GM21619 (cell line): ENCODE data around the gene RNF224.
A peak's percentile ranks its signal among the peaks of the same experiment; 100 is the strongest.
"Not testable (repeated sequence)": the region's sequence is repeated elsewhere in the genome, so short reads cannot be mapped to it uniquely, and the experiment has no call there.

Experiments
- ATAC-seq: cut with Tn5 transposase; IDR thresholded peaks from one replicate; pipeline ENCODE4 v1.9.1; 2021; ENCODE audit not compliant: unreplicated experiment

The RNF224 gene

DNA sequence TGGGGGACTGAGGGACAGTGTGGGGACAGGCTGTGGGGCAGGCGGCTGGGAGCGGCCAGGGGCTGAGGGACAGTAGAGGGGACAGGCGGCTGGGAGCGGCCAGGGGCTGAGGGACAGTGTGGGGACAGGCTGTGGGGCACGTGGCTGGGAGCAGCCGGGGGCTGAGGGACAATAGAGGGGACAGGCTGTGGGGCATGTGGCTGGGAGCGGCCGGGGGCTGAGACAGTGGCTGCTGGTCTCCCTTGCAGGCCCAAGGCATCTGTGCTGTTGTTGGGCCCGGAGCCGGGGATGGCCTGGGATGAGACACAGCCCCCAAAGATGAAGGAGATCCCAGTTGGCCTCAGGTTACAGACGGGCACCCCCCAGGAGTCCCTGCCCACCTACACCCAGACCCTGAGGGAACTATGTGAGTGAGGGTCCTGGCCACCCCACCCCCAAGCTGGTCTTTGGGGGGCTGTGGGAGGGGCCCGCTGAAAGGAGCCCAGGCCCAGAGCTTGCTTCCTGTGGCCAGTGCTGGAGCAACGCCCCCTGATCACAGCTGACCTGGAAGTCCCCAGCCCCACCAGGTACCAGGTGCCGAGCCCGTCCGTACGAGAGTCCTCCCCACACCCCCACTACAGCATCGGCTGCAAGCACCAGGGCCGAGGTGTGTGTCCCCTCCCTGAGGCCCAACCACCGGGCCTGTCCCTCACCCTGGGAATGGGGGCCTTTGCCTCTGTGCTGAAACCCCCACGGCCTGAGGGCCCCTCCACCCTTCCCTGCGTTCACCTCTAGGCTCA lies 24.4 kb downstream of the RNF224 start:
- ATAC-seq = no peak

DNA sequence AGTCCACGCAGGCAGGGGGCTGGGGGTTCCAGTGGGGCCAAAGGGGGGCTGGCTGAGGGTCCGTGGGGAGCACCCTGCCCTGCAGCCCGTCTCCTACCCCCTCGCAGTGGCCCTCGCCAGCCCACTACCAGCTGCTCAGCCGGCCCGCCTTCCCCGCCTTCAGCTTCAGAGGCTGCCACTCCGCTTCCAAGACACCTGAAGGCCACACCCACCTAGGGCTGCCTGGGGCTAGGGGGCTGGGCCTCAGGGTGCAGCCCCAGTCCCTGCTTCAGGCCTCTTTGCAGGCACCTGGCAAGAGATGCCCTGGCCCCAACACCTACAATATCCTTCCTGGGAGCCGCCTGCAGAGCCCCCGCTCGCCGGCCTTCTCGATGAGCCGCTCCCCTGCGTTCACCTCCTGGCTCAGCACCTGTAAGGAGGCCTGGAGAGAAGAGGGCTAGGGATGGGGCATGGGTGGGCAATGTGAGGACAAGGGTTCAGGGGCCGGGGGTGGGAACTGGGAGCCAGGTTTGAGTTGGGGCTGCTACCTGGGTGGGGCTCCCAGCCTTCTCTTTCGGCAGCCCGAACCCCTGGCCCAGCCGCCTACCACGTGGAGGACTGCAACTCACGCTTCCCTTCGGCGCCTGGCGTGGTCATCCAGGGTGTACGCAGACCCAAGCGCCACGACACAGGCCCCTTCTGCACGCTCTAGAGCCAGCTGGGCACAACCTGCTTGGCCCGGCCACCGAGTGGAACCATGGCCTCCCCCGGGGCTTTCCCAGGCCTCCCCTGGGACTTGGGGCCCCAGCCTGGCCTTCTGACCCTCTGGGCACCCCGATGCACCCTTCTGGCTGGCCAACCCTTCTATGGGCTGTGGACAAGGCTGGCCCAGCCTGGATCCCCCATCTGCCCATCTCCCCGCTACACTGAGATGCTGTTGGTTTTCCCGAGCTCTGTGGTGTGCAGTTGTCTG lies 25.5 kb downstream of the RNF224 start:
- no peak for ATAC-seq

DNA sequence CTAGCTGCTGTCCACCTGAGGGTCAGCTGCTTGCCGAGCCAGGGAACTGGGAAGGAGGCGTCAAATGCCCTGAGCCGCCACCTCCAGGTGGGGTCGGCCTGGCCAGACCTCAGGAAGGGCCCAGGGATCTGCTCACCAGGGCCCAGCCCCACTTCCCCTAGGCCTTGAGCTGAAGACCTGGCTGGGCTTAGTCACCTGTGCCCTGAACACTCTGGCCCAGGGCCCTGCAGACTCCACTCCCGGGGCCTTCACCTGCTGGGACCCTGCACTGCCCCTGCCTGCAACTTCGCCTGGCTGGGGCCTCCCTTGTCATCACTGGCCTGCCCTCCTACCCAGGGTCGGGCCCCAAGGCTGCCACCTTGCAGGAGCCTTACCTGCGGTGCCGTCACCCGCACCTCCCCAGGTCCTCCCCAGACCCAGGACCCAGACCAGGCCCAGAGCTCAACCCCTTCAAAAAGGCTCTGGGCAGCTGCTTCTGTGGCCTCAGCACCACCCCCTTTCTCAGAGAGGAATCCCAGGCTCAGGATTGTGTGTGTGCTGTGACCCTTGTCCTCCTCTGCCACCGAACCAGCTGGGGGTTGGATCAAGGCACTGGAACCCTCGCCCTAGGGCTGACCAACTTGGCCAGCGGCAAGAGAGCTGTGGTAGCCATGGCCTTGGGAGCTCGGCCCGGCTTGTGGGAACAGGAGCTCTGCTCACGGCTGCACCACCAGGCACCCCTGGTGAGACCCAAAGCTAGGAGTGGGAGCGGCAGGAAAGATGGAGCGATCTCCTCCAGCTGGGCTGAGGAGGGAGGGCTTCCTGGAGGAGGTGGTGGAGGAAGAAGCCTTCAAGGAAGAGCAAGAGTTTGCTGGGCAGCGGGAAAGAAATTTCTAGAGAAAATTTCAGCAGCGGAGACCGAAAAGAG lies 26.7 kb downstream of the RNF224 start:
- ATAC-seq = no peak

DNA sequence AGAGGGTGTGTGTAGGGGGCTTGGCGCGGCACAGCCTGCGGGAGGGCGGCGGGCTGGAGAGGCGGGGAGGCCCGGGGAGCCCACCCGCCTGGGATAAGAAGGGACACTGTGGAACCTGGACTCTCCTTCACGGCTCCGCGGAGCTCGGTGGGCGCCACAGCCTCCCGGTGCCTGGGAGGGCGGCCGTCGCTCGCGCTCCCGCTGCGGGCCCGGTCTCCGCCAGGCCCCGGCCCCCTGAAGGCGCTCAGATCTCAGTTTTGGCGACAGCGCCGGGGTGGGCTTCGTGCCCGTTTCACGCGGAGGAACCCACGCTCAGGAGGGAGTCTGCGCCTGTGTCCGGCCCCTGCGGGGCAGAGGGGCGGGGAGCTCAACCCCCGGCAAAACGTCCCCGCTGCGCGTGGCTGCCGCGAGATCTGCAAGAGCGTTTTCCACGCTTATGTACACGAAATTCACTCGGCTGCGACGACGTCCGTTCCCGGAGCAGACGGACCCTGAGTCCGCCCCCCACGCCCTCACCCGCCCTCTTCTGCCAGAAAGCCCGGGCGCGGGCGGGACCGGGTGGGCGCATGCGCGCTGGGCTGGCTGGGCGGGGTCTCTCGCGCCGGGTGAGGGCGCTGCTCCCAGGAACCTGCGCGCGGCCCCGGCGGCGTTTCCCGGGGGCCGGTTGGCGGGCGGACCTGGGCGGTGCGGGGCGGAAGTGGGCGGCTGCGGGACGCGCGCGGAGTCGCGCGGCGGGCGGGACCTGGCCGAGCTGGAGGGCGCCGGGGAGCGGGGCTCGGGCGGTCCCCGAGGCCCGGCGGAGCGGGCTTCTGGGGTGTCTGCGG lies 27.5 kb downstream of the RNF224 start, which contains the start of gene NELFB:
TSS of gene NELFB (plus strand) at position 704 of the 824 bp plus-strand sequence.
- peak; percentile 69 for ATAC-seq

DNA sequence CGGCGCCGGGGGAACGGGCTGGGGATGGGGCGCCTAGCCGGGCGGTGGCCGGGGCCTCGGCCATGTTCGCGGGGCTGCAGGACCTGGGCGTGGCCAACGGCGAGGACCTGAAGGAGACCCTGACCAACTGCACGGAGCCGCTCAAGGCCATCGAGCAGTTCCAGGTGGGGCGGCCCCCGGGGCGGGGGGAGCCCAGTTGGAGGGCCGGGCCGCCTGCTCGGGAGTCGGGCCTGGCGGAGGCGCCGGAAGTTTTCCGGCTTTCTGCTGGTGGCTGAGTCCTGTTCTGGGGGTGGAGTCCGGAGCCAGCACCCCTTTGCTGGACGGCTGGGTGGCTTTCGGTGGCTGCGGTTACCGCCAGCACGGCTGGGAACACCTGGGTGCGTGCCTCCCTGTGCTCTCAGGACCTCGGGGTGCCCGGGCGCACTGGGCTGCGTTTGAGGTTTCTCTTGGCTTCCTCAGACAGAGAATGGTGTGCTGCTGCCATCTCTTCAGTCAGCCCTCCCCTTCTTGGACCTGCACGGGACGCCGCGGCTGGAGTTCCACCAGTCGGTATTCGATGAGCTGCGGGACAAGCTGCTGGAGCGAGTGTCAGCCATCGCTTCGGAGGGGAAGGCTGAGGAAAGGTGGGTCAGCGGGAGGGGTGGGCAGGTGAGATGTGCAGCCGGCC lies 28.3 kb downstream of the RNF224 start:
- ATAC-seq = peak; percentile 31

DNA sequence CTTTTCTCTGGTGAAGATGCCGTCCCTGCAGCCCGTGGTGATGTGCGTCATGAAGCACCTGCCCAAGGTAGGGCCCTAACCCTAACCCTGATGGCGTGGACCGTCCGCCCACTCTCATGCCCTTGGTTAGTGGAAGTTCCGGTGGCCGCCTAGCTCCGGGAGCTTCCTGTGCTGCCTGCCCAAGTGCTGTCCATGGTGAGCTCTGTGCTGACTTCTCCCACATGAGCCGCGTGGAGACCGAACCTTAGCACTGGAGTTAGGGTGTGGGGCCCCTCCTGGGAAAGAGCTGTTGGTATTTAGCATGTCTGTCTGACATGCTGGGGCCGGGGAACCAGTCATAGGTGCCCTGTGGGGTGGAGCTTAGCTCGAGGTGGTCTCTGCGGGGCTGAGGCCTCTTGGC lies 29.1 kb downstream of the RNF224 start:
- ATAC-seq = no peak

DNA sequence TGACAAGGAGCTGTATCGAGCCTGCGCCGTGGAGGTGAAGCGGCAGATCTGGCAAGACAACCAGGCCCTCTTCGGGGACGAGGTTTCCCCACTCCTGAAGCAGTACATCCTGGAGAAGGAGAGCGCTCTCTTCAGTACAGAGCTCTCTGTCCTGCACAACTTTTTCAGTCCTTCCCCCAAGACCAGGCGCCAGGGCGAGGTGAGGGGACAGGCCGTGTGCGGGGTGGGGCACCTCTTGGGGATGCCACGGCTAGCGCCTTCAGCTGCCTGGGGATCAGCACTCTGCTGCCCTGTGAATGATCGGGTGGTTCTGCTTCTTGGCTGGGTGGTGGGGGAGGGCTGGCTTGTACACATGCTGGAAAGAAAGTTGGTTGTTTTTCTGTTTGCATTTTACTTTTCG lies 29.6 kb downstream of the RNF224 start:
- no peak for ATAC-seq

DNA sequence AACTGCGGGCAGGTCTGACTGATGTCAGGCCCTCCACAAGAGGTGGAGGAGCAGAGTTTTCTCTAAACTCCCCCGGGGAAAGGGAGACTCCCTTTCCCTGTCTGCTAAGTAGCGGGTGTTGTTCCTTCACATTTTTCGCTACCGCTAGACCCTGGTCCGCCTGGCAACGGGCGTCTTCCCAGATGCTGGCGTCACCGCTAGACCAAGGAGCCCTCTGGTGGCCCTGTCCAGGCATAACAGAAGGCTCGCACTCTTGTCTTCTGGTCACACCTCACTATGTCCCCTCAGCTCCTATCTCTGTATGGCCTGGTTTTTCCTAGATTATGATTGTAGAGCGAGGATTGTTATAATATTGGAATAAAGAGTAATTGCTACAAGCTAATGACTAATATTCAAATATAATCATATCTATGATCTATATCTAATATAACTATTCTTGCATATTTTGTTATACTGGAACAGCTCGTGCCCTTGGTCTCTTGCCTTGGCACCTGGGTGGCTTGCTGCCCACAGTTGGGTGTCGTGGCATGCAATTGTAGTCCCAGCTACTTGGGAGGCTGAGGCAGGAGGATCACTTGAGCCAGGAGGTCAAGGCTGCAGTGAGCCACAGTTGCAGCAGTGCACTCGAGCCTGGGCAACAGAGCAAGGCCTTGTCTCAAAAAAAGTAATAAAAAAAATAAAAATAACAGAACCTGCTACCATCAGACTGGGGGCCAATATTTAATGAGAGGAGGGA lies 35.0 kb downstream of the RNF224 start:
- ATAC-seq = not testable (repeated sequence)

DNA sequence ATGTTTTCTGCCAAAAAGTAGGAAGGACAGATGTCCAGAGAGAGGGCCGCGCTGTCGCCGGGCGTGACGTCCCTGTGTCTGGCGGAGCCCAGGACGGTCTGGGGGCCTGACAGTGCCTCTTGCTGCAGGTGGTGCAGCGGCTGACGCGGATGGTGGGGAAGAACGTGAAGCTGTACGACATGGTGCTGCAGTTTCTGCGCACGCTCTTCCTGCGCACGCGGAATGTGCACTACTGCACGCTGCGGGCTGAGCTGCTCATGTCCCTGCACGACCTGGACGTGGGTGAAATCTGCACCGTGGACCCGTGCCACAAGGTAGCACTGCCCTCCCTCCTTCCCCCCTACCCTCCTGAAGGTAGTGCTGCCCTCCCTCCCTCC lies 35.6 kb downstream of the RNF224 start:
- no peak for ATAC-seq

DNA sequence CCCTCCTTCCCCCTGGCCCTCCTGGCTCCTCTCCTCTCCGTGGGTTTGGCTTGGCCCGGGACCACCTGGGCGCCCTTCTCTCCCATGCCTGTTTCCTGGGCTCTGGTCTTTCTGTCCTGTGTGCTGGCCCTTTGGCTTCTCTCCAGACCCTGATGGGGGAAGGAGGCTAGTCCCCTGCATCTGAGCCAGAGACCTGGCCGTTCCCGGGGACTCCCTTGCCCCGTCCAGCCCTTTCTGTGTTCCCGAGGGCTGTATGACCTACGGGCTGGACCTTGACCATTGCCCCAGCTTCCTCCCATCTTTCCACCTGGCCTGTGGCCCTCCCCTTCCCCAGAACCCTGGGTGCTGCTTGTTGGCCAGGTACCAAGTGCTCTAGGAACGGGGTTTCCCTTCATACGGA lies 36.2 kb downstream of the RNF224 start:
- no peak for ATAC-seq

DNA sequence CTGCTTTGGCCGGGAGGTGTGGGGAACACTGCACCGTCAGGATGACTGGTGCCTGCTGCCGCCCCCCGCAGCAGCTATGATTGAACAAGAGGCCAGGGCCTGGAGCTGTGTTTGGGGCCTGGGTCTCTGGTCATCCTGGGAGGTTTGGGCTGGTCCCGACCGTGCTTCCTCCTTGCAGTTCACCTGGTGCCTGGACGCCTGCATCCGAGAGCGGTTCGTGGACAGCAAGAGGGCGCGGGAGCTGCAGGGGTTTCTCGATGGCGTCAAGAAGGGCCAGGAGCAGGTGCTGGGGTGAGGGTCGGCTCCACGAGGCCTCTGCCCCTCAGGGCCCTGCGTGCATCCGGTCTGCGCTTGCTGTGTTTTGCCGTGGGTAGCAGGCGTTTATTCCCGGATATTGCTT lies 36.8 kb downstream of the RNF224 start:
- no peak for ATAC-seq

DNA sequence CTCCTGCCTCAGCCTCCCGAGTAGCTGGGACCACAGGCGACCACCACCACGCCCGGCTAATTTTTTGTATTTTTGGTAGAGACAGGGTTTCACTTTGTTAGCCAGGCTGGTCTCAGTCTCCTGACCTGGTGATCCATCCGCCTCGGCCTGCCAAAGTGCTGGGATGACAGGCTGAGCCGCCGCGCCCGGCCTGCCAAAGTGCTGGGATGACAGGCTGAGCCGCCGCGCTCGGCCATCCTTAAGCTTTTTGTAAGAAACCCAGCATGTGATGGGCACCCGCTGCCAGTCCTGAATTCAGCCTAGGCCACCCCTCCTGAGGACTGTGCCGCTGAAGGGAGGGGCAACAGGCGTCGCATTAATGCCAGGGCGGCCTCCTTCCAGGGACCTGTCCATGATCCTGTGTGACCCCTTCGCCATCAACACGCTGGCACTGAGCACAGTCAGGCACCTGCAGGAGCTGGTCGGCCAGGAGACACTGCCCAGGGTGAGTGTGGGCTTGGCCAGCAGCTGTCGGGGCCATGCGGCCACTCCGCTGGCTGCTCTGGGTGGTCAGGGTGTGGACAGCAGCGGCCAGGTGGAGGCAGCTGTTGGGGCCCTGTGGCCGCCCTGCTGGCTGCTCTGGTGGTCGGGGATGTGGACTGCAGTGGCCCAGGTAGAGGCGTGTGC lies 38.3 kb downstream of the RNF224 start:
- no peak for ATAC-seq

DNA sequence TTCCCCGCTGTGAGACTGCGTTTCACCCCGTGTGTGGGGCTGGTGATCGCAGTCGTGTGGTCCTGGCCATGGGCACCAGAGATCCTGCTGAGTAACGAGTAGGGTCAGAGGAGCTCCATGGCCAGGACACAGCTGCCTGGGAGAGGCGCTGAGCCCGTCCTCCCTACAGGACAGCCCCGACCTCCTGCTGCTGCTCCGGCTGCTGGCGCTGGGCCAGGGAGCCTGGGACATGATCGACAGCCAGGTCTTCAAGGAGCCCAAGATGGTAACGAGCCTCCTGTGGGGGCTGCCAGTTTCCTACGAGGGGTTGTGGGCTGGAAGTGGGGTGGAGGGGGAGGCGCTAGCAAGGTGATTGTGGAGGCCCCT lies 38.8 kb downstream of the RNF224 start:
- ATAC-seq = no peak

DNA sequence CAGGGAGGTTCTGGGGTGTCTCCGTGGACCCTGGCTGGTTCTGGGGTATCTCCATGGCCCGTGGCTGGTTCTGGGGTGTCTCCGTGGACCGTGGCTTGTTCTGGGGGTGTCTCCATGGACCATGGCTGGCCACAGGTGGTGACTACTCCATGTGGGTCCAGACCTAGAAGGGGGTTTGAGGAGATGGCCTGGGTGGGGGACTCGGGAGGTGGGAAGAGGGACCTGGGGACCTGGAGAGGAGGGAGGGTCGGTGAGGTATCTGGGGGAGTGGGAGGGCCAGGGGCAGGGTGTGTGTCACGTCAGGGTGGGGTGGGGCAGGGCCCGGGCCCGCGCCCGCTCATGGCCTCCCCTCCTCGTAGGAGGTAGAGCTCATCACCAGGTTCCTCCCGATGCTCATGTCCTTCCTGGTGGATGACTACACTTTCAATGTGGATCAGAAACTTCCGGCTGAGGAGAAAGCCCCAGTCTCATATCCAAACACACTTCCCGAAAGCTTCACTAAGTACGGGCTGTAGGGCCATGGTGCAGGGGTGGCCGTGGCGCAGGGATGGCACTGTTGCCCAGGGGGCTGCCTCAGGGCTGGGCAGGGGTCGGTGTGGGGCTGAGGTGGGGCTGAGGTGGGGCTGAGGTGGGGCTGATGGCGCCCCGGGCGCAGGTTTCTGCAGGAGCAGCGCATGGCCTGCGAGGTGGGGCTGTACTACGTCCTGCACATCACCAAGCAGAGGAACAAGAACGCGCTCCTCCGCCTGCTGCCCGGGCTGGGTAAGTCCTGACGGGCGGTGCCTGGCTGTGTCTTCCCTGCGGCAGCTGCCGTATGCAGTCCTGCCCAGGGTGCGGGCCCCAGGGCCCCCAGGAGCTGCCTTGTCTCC lies 39.5 kb downstream of the RNF224 start:
- ATAC-seq = no peak

DNA sequence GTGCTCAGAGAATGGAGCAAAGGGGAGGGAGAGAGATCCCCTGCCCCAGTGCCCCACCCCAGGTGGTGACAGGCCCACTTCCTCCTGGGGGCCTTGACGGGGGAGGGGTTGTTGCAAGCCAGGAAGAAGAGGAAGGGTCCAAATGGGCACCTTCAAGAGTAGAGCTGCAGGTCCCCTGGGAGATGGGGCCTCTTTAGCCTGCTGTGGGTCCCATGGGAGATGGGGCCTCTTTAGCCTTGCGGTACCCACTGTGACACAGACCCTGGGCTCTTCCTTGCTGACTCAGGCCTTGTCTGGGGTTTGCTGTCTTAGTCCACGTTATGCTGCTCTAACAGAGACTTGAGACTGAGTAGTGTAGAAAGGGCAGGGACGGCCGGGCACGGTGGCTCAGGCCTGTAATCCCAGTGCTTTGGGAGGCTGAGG lies 40.6 kb downstream of the RNF224 start:
- ATAC-seq = no peak

DNA sequence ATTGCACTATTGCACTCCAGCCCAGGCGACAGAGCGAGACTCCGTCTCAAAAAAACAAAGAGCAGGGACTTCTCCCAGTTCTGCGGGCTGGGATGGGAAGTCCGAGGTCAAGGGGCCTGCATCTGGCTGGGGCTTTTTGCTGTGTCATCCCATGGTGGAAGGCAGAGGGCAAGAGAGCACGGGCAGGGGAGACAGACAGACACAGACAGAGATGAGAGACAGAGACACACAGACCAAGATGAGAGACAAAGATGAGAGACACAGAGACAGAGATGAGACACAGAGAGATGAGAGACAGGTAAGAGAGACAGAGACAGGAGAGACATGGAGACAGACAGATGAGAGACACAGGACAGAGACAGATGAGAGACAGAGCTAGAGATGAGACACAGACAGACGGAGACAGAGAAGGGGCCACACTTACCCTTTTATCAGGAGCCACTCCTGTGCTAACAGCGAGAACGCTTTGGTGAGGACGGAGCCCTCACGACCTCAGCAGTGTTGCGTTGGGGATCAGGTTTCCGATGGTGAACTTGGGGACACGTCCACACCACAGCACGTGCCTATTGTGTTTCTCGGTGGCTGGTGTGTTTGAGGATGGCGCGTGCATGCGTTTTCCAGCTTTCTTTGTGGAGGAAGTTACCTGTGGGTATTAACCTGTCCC lies 41.4 kb downstream of the RNF224 start:
- no peak for ATAC-seq

DNA sequence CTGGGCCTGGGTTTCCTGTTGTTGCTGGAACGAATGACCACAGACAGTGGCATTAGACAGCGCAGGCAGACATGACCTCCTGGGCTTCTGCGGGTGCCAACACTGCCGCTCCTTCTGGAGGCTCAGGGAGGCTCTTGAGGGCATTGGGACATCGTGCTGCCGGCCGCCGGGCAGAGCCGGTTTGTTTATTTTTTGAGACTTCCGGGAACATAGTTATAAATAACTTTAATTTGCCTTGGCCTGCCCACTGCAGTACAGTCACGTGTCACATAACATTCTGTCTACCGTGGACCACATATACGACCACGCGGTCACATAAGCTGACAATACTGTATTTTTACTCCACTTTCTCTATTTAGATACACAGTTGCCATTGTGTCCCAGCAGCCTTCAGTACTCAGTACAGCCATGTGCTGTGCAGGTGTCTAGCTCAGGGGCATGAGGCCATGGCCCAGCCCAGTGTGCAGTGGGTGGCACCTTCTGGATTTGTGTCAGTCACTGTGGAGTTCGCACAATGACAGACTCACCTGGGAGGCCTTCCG lies 42.0 kb downstream of the RNF224 start:
- ATAC-seq = no peak
